C4-2B (cell line): ENCODE results near the gene MYLK4.

Source experiments
- ZFX ChIP-seq: fragments of 450-650 bp; IDR thresholded peaks from 2 replicates; pipeline ENCODE4 v1.6.1; 2017
- TF ChIP-seq, protein P1 (sequence below): fragments of 450-650 bp; conservative IDR thresholded peaks from 2 replicates; pipeline ENCODE4 v1.5.1; 2017; ENCODE audit warnings: mild to moderate bottlenecking

DNA sequence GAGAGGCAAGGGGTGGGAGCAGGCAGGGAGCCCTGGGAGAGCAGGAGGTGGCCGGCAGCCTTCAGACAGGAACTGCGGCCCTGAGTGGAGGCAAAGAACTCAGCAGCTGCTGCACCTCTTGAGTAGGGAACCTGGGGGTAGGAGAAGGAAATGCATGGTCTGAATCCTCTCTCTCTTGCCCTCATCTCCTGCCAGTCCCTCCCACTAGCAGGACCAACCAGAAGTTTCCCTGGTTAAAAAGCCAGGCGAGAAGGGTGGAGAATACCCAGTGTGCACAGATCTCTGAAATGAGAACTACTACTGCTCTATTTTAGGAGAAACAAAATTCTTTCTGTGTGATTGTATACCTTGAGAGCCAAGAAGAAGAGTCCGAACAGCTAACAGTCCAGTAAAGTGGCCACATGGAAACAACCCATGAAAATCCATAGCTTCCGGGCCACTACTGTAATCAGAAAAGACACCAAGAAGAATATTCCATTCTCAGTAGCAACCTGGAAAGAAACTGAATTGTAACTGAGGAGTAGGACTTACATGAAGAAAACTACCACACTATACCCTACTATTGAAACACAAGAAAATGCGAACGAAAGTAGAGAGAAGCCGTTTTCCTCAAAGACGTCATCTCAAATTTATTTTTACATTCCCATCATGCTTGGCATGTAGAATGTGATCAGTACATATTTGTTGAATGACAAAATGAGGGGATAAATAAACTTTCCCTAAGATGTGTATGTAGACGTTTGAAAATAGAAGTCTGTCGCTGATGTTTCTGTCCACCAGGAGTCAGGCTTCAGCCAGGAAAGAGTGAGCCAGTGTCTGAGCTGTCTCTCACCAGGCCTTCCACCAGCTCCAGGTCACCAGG is 40.1 kb upstream of the MYLK4 start:
- TF ChIP-seq, protein P1, sequence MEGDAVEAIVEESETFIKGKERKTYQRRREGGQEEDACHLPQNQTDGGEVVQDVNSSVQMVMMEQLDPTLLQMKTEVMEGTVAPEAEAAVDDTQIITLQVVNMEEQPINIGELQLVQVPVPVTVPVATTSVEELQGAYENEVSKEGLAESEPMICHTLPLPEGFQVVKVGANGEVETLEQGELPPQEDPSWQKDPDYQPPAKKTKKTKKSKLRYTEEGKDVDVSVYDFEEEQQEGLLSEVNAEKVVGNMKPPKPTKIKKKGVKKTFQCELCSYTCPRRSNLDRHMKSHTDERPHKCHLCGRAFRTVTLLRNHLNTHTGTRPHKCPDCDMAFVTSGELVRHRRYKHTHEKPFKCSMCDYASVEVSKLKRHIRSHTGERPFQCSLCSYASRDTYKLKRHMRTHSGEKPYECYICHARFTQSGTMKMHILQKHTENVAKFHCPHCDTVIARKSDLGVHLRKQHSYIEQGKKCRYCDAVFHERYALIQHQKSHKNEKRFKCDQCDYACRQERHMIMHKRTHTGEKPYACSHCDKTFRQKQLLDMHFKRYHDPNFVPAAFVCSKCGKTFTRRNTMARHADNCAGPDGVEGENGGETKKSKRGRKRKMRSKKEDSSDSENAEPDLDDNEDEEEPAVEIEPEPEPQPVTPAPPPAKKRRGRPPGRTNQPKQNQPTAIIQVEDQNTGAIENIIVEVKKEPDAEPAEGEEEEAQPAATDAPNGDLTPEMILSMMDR = peak; percentile 89
- TF ChIP-seq ZFX = no peak
